Hepatocyte (in vitro differentiated cells): ENCODE data around the gene SYNGAP1.

Experiments
- CTCF ChIP-seq: fragments of 200-600 bp; sonication (generic); IDR thresholded peaks from 2 replicates; pipeline ENCODE4 v1.5.1; 2016; ENCODE audit warnings: antibody characterized with exemption, mild to moderate bottlenecking; ENCODE audit not compliant: poor library complexity
- EZH2 ChIP-seq: fragments of 200-600 bp; sonication (generic); IDR thresholded peaks from 2 replicates; pipeline ENCODE4 v1.6.1; 2016; ENCODE audit warnings: antibody characterized with exemption, mild to moderate bottlenecking, borderline replicate concordance
- EZH2phosphoT487 ChIP-seq: fragments of 200-600 bp; sonication (generic); IDR thresholded peaks from one replicate; pipeline ENCODE4 v1.6.1; 2018; ENCODE audit warnings: antibody characterized with exemption, mild to moderate bottlenecking, low read depth, moderate library complexity; ENCODE audit not compliant: unreplicated experiment, severe bottlenecking

- TF ChIP-seq CTCF = no peak
- TF ChIP-seq EZH2phosphoT487 = no peak
- TF ChIP-seq EZH2 = no peak
These were observed 3.3 kb upstream of the SYNGAP1 start for GRCh38 chr6:33416386-33417127.
